Osteoblast (primary cell): ENCODE results near the gene NTNG1. TPM values are rescaled to one million over a fixed set of nuclear protein-coding genes. Genes with fewer than 3 reads are reported as not detected.

Experiments
- DNase-seq: peaks from one replicate; pipeline ENCODE4 v3.0.0; 2011; ENCODE audit warnings: low spot score, mixed read lengths; ENCODE audit not compliant: insufficient read length; ENCODE audit errors: missing footprints
- H2AFZ ChIP-seq: 2 replicates; pipeline ENCODE4 v1.6.0; 2011; ENCODE audit warnings: mild to moderate bottlenecking, low read length
- H3K27ac ChIP-seq: 2 replicates; pipeline ENCODE4 v1.5.1; 2011; ENCODE audit warnings: mild to moderate bottlenecking, low read depth, low read length, moderate library complexity
- H3K27me3 ChIP-seq: 2 replicates; pipeline ENCODE4 v1.6.0; 2012; ENCODE audit warnings: mild to moderate bottlenecking, control low read depth, inconsistent platforms, low read length, moderate library complexity; ENCODE audit not compliant: insufficient read depth
- H3K36me3 ChIP-seq: 2 replicates; pipeline ENCODE4 v1.5.1; 2011; ENCODE audit warnings: mild to moderate bottlenecking, low read length, control low read depth, moderate library complexity; ENCODE audit not compliant: insufficient read depth
- H3K4me1 ChIP-seq: 2 replicates; pipeline ENCODE4 v1.5.1; 2011; ENCODE audit warnings: mild to moderate bottlenecking, low read length, control low read depth, moderate library complexity; ENCODE audit not compliant: insufficient read depth
- H3K4me2 ChIP-seq: 2 replicates; pipeline ENCODE4 v1.6.0; 2011; ENCODE audit warnings: mild to moderate bottlenecking, low read length; ENCODE audit not compliant: insufficient read depth
- H3K4me3 ChIP-seq: fragments of 200-600 bp; sonication (generic); 3 replicates; pipeline ENCODE4 v1.5.1; 2012; ENCODE audit warnings: mild to moderate bottlenecking, low read length, inconsistent platforms; ENCODE audit not compliant: insufficient read depth
- H3K79me2 ChIP-seq: 2 replicates; pipeline ENCODE4 v1.6.0; 2012; ENCODE audit warnings: mild to moderate bottlenecking, low read length, control low read depth, inconsistent platforms; ENCODE audit not compliant: insufficient read depth
- H3K9me3 ChIP-seq: 2 replicates; pipeline ENCODE4 v1.5.1; 2011; ENCODE audit warnings: low read depth, low read length, control low read depth
- H4K20me1 ChIP-seq: 2 replicates; pipeline ENCODE4 v1.6.0; 2012; ENCODE audit warnings: mild to moderate bottlenecking, low read length, control low read depth; ENCODE audit not compliant: insufficient read depth
- total RNA-seq: library from RNA; depleted of rRNA; stranded (reverse); fragments of >200 nt; gene quantifications from 2 replicates; pipeline ENCODE4 v1.2.3, GENCODE V29; 2012
- TF ChIP-seq, protein P1 (sequence below): IDR thresholded peaks from 2 replicates; pipeline ENCODE4 v1.5.1; 2011; ENCODE audit warnings: mild to moderate bottlenecking, low read depth, low read length, moderate library complexity; ENCODE audit errors: extremely low read depth

NTNG1 gene
- total RNA-seq, 1 donor: 3.6 TPM

DNA sequence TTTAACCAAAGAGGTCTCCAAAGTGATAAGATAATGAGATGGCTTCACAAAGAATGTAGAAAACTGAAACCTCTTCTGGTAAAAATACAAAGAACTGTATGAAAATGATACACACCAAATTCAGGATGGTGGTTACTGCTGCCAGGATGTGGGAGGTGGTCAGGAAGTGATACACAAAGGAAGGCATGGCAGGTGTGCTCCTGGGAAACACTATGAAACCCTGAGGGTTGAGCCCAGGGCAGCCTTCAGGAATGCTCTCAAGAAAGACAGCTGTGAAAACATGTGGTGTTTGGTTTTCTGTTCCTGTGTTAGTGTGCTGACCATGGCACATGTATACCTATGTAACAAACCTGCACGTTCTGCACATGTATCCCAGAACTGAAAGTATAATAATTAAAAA is 109.3 kb downstream of the NTNG1 start:
- H3K27ac ChIP-seq: no peak overlapping the region
- H3K4me3 ChIP-seq: no peak overlapping the region
- TF ChIP-seq, protein P1, sequence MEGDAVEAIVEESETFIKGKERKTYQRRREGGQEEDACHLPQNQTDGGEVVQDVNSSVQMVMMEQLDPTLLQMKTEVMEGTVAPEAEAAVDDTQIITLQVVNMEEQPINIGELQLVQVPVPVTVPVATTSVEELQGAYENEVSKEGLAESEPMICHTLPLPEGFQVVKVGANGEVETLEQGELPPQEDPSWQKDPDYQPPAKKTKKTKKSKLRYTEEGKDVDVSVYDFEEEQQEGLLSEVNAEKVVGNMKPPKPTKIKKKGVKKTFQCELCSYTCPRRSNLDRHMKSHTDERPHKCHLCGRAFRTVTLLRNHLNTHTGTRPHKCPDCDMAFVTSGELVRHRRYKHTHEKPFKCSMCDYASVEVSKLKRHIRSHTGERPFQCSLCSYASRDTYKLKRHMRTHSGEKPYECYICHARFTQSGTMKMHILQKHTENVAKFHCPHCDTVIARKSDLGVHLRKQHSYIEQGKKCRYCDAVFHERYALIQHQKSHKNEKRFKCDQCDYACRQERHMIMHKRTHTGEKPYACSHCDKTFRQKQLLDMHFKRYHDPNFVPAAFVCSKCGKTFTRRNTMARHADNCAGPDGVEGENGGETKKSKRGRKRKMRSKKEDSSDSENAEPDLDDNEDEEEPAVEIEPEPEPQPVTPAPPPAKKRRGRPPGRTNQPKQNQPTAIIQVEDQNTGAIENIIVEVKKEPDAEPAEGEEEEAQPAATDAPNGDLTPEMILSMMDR: no peak
- no peaks in the 10 kb centered on the region for H3K36me3 ChIP-seq
- H3K9me3 ChIP-seq: no peaks in the 10 kb centered on the region
- H3K4me1 ChIP-seq: no peaks in the 10 kb centered on the region
- H4K20me1 ChIP-seq: no peaks in the 10 kb centered on the region
- H3K79me2 ChIP-seq: no peaks in the 10 kb centered on the region
- no peak overlapping the region for H2AFZ ChIP-seq
- no peak overlapping the region for H3K4me2 ChIP-seq
- H3K27me3 ChIP-seq: no peaks in the 10 kb centered on the region
- no peak for DNase-seq

DNA sequence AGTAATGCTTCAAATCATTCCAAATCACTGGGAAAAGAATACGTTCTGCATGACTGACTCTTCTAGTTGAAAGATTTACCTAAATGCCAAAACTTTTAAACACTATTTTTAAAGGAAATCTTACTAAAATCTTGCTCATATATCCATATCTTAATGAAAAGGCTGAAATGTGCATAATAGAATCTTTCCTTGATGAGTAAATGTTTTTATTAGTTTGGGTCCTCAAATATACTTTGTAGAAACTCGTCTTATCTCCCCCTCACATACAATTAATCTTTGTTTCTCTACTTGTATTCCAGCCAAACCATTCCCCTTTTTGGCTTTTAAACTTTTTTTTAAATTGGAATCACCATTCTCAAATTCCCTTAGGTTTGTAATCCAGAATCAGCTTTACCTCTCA is 110.2 kb downstream of the NTNG1 start:
- no peaks in the 10 kb centered on the region for H4K20me1 ChIP-seq
- no peak for DNase-seq

GRCh38 chr1:107251839-107252238 is 111.0 kb downstream of the NTNG1 start:
- no peaks in the 10 kb centered on the region for H4K20me1 ChIP-seq
- no peaks in the 10 kb centered on the region for H3K9me3 ChIP-seq
- no peaks in the 10 kb centered on the region for H3K79me2 ChIP-seq
- H3K27me3 ChIP-seq: no peaks in the 10 kb centered on the region
- no peak for DNase-seq
- H3K27ac ChIP-seq: no peak overlapping the region
- H2AFZ ChIP-seq: no peak overlapping the region
- no peaks in the 10 kb centered on the region for H3K36me3 ChIP-seq
- no peaks in the 10 kb centered on the region for H3K4me1 ChIP-seq
- H3K4me3 ChIP-seq: no peak overlapping the region
- TF ChIP-seq, protein P1: no peak
- no peak overlapping the region for H3K4me2 ChIP-seq

More for the DNA sequence above, 110.2 kb downstream of the NTNG1 start:
- TF ChIP-seq, protein P1: no peak
- no peak overlapping the region for H3K27ac ChIP-seq
- no peaks in the 10 kb centered on the region for H3K79me2 ChIP-seq
- H3K9me3 ChIP-seq: no peaks in the 10 kb centered on the region
- no peak overlapping the region for H2AFZ ChIP-seq
- H3K4me3 ChIP-seq: no peak overlapping the region
- no peaks in the 10 kb centered on the region for H3K4me1 ChIP-seq
- no peaks in the 10 kb centered on the region for H3K27me3 ChIP-seq
- no peak overlapping the region for H3K4me2 ChIP-seq
- no peaks in the 10 kb centered on the region for H3K36me3 ChIP-seq

GRCh38 chr1:107252271-107252670 is 111.4 kb downstream of the NTNG1 start:
- no peak overlapping the region for H3K27ac ChIP-seq
- TF ChIP-seq, protein P1: no peak
- DNase-seq: no peak
- no peak overlapping the region for H3K4me3 ChIP-seq
- H3K4me1 ChIP-seq: no peaks in the 10 kb centered on the region
- H3K27me3 ChIP-seq: no peaks in the 10 kb centered on the region
- H3K9me3 ChIP-seq: no peaks in the 10 kb centered on the region
- H3K79me2 ChIP-seq: no peaks in the 10 kb centered on the region
- H3K36me3 ChIP-seq: no peaks in the 10 kb centered on the region
- H4K20me1 ChIP-seq: no peaks in the 10 kb centered on the region
- no peak overlapping the region for H3K4me2 ChIP-seq
- H2AFZ ChIP-seq: no peak overlapping the region
